VCaP (cell line): ENCODE measurements around the gene GPR153.
A peak's percentile ranks its signal among the peaks of the same experiment; 100 is the strongest.

Source experiments
- H3K27ac ChIP-seq: fragments of 450-650 bp; 2 replicates; pipeline ENCODE4 v1.5.1; 2017
- TF ChIP-seq, protein P1 (sequence below): fragments of 450-650 bp; conservative IDR thresholded peaks from 2 replicates; pipeline ENCODE4 v1.5.1; 2017; ENCODE audit warnings: mild to moderate bottlenecking, moderate library complexity

The GPR153 gene

DNA sequence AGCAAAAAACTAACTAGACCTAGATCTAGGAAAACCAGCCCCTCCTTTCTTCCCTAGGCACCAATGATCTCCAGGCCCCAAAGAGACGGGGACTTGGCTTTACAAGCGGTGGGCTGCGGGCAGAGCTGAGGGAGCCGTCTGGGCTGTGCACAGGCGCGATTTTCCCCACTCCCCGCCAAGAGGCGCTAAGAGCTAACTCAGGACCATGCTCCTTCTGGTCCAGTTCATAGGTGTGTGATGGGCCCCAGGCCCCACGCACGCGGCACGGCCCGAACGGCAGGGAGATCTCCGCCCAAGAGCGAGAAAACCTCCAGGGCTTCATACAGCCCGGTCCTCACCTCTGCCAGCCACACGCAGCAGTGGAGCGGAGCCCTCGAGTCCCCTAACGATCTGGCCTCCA, 7.5 kb upstream of the GPR153 start:
- TF ChIP-seq, protein P1, sequence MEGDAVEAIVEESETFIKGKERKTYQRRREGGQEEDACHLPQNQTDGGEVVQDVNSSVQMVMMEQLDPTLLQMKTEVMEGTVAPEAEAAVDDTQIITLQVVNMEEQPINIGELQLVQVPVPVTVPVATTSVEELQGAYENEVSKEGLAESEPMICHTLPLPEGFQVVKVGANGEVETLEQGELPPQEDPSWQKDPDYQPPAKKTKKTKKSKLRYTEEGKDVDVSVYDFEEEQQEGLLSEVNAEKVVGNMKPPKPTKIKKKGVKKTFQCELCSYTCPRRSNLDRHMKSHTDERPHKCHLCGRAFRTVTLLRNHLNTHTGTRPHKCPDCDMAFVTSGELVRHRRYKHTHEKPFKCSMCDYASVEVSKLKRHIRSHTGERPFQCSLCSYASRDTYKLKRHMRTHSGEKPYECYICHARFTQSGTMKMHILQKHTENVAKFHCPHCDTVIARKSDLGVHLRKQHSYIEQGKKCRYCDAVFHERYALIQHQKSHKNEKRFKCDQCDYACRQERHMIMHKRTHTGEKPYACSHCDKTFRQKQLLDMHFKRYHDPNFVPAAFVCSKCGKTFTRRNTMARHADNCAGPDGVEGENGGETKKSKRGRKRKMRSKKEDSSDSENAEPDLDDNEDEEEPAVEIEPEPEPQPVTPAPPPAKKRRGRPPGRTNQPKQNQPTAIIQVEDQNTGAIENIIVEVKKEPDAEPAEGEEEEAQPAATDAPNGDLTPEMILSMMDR, result no peak
- H3K27ac ChIP-seq, result no peak overlapping the region

DNA sequence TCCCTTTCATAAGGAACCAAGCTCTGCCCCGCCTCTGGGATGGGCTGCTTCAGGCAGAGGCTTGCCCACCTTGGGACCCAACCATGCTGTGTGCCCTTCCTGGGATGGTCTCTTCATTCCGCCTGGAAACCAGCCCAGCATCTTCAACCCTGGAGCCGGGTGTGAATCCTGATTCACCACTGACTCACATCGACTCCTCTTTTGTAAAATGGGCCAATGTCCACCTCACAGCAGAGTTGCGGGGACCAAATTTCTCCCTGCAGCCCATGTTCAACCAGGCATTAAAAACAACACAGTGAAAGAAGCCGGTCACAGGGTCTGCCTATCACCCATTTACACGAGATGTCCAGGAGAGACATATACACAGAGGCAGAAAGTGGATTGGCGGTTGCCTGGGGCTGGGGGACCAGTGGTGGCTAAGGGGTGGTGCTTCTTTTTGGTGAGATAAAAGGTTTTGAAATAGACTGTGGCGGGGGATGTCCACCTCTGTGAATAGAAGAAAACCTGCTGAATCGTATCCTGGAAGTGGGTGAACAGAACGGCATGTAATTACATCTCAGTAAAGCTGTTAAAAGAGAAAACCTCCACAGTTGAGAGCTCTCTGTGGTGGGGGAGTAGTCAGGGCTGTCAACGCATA, 6.9 kb upstream of the GPR153 start:
- TF ChIP-seq, protein P1, result no peak
- no peak overlapping the region for H3K27ac ChIP-seq

- H3K27ac ChIP-seq, result no peak overlapping the region
These were observed 5.7 kb upstream of the GPR153 start for GRCh38 chr1:6266641-6267040.

DNA sequence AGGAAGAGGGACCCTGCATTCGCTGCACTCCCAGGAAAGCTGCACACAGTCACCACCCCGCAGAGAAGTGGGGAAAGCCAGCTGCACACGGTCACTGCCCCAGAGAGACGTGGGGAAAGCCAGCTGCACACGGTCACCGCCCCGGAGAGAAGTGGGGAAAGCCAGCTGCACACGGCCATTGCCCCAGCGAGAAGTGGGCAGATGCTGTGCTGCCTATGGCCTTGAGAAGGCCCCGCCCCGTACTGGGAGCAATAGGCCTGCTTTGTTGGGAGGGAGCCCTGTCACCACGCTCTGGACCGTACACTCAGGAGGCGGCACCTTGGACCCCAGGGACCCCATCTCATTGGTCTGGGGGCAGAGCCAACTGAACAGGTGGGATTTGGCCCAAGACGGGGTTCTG, 4.3 kb upstream of the GPR153 start:
- H3K27ac ChIP-seq, result no peak overlapping the region
- TF ChIP-seq, protein P1, result no peak

More at GRCh38 chr1:6266641-6267040, 5.7 kb upstream of the GPR153 start:
- TF ChIP-seq, protein P1, result no peak

DNA sequence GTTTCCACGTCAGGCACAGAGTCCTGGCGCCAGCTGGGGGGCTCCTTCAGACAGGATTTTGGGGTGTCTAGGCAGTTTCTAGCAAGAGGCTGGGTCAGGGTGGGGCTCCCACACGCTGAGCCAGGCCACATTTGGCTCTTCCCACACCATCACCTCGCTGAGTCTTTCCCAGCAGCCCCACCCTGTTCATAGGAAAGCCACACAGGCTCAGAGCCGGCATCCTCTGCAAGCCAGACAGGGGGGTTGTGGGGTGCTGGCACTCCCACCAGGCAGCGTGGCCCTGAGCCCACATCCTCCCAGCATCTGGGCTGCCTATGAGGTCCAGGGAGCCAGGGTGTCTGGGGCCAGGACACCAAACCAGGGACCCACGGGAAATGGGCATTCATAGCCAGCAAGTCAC, 2.8 kb upstream of the GPR153 start:
- TF ChIP-seq, protein P1, result no peak
- H3K27ac ChIP-seq, result no peak overlapping the region

- no peak overlapping the region for H3K27ac ChIP-seq
- TF ChIP-seq, protein P1, result no peak
These were observed 1.9 kb upstream of the GPR153 start for GRCh38 chr1:6262555-6263420.

DNA sequence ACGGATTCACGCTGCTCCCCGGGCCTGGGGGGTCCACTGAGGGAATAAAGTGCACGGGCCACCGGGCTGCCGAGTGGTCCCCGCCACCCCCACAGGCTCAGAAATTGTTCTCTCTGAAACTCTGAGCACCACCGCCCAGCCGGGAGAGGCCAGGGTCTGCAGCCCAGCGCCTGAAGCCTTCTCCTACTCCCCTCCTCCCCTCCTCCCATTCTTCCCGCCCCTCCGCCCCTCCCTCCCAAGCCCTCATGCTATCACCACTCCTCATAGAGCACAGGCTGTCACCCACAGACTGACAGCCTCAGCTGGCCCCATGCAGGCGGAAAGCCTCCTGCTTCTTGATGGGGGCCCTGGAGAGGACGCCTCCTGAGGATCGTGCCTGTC, 707 bp upstream of the GPR153 start:
- TF ChIP-seq, protein P1, result no peak
- peak overlapping the region; percentile 58; the same call in 1 of the 2 replicates for H3K27ac ChIP-seq
